Gastrocnemius medialis (tissue), 4 donors: ENCODE results near the gene CYP17A1. TPM values are rescaled to one million over a fixed set of nuclear protein-coding genes. Genes with fewer than 3 reads are reported as not detected.
"Not testable (repeated sequence)": the region's sequence is repeated elsewhere in the genome, so short reads cannot be mapped to it uniquely, and the experiment has no call there.

Experiments
- ATAC-seq, 2 donors: fragments of 150-250 bp; one replicate each; pipeline ENCODE4 v1.9.1; 2016
- DNase-seq, 2 donors: peaks; one replicate each; pipeline ENCODE4 v3.0.0-alpha.2; 2019
- H3K27ac ChIP-seq, 4 donors: fragments of 200-600 bp; sonication (generic); 1 replicate in 1 of 4; 2 replicates in 3 of 4; pipeline ENCODE4 v1.5.1; 2016 to 2018; ENCODE audit warnings: mild to moderate bottlenecking in 2 of 4, moderate library complexity in 1 of 4
- H3K27me3 ChIP-seq, 3 donors: fragments of 200-600 bp; sonication (generic) in 2 of 3; 1 replicate in 1 of 3; 2 replicates in 2 of 3; pipeline versions ENCODE4 v1.5.1 to v1.6.0; 2016 to 2019; ENCODE audit warnings: mild to moderate bottlenecking in 1 of 3, moderate library complexity in 1 of 3
- H3K36me3 ChIP-seq, 2 donors: fragments of 200-600 bp; sonication (generic) in 1 of 2; one replicate each; pipeline ENCODE4 v1.5.1; 2017 to 2018
- H3K4me1 ChIP-seq, 2 donors: fragments of 200-600 bp; sonication (generic) in 1 of 2; one replicate each; pipeline ENCODE4 v1.5.1; 2016 to 2017; ENCODE audit warnings: mild to moderate bottlenecking in 2 of 2
- H3K4me3 ChIP-seq, 4 donors: fragments of 200-600 bp; sonication (generic) in 3 of 4; 1 replicate in 1 of 4; 2 replicates in 3 of 4; pipeline ENCODE4 v1.5.1; 2016 to 2019; ENCODE audit warnings: mild to moderate bottlenecking in 2 of 4
- H3K9me3 ChIP-seq, 3 donors: fragments of 200-600 bp; sonication (generic) in 2 of 3; 1 replicate in 1 of 3; 2 replicates in 2 of 3; pipeline ENCODE4 v1.5.1; 2016 to 2019
- POLR2A ChIP-seq, 2 donors: fragments of 450-650 bp; IDR thresholded peaks; one replicate each; pipeline ENCODE4 v1.6.1; 2017; ENCODE audit warnings: antibody characterized with exemption in 2 of 2, mild to moderate bottlenecking in 2 of 2, moderate library complexity in 2 of 2
- in situ Hi-C, 4 donors: fragments of 200-750 bp; cut with MboI; loops; one replicate each; pipeline versions ENCODE4 v1.15.0 to v1.8.0; 2017; ENCODE audit warnings: low sequenced_read_pairs in 4 of 4
- intact Hi-C: fragments of 100-400 bp; cut with DNase I; formaldehyde crosslinking; loops from one replicate; pipeline ENCODE4 v1.15.1; 2023; ENCODE audit warnings: low total_unique reads
- total RNA-seq, 4 donors: library from RNA; depleted of rRNA; stranded (reverse); fragments of >200 nt; gene quantifications; one replicate each; pipeline versions ENCODE4 v1.1.0 to v1.2.3, GENCODE V29; 2016
- TF ChIP-seq, protein P1 (sequence below), 5 experiments: fragments of 450-650 bp in 3 of 5; fragments of 200-600 bp in 2 of 5; sonication (generic) in 2 of 5; IDR thresholded peaks in 4 of 5; conservative IDR thresholded peaks in 1 of 5; 1 replicate in 4 of 5; 2 replicates in 1 of 5; pipeline ENCODE4 v1.5.1; 2016 to 2019; ENCODE audit warnings: antibody characterized with exemption in 5 of 5, mild to moderate bottlenecking in 3 of 5, moderate library complexity in 3 of 5

CYP17A1 gene
- total RNA-seq, 4 donors from 2014 or later: 4.2 TPM; not detected in 3

DNA sequence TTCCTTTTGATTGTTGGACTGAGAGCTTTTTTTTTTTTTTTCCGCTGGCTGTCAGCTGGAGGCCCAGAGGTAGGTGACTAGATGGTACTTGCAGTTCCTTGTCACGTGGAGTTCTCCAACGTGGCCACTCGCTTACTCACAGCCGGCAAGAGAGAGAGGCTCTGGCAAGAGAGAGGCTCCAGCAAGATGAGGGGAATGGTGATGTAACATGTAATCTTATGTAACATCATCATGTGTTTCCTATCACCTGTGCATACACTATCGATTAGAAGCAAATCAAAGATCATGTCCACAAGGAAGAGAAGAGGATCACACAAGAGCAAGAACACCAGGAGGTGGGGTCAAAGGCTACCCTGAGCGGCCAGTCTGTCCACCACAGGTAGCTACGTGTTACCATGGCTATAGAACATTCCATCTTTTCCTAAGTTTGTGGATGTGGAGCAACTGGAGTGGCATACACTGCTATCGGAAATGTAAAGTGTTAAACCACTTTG, 12.9 kb upstream of the CYP17A1 start:
- ATAC-seq: no peak
- DNase-seq: no peak
- peaks cover 0 to under 1% (median 0%) of the 10 kb centered on the region in 3 donors for H3K27me3 ChIP-seq
- intact Hi-C loops: loop anchor here (5.0 kb wide), 2 partner anchors 108 to 123 kb away; partner anchors contain the start of gene WBP1L
- no peak for TF ChIP-seq POLR2A (IDR thresholded peaks at IDR 0.05)
- TF ChIP-seq, protein P1, sequence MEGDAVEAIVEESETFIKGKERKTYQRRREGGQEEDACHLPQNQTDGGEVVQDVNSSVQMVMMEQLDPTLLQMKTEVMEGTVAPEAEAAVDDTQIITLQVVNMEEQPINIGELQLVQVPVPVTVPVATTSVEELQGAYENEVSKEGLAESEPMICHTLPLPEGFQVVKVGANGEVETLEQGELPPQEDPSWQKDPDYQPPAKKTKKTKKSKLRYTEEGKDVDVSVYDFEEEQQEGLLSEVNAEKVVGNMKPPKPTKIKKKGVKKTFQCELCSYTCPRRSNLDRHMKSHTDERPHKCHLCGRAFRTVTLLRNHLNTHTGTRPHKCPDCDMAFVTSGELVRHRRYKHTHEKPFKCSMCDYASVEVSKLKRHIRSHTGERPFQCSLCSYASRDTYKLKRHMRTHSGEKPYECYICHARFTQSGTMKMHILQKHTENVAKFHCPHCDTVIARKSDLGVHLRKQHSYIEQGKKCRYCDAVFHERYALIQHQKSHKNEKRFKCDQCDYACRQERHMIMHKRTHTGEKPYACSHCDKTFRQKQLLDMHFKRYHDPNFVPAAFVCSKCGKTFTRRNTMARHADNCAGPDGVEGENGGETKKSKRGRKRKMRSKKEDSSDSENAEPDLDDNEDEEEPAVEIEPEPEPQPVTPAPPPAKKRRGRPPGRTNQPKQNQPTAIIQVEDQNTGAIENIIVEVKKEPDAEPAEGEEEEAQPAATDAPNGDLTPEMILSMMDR (IDR thresholded peaks at IDR 0.05 in 4 of 5, conservative IDR thresholded peaks at IDR 0.05 in 1 of 5): no peak
- H3K27ac ChIP-seq: no peak overlapping the region
- in situ Hi-C loops: no loop called here
- peaks cover 3% of the 10 kb centered on the region in 2 donors for H3K4me1 ChIP-seq
- H3K9me3 ChIP-seq: no peaks in the 10 kb centered on the region
- H3K36me3 ChIP-seq: no peaks in the 10 kb centered on the region
- H3K4me3 ChIP-seq: no peak overlapping the region

- H3K4me1 ChIP-seq: no peaks in the 10 kb centered on the region
- in situ Hi-C loops: no loop called here
Observed at GRCh38 chr10:102845352-102845902, 8.2 kb upstream of the CYP17A1 start.

GRCh38 chr10:102844190-102844776, 7.1 kb upstream of the CYP17A1 start:
- in situ Hi-C loops, ATAC-seq, DNase-seq, H3K4me3 ChIP-seq, H3K36me3 ChIP-seq, H3K27ac ChIP-seq, intact Hi-C loops, H3K4me1 ChIP-seq, H3K9me3 ChIP-seq: not testable (repeated sequence)
- peaks cover 5 to 14% (median 12%) of the 10 kb centered on the region in 3 donors for H3K27me3 ChIP-seq

More at GRCh38 chr10:102845352-102845902, 8.2 kb upstream of the CYP17A1 start:
- peaks cover 5 to 12% (median 12%) of the 10 kb centered on the region in 3 donors for H3K27me3 ChIP-seq
- no peak overlapping the region for H3K27ac ChIP-seq
- no peak for DNase-seq
- no peak overlapping the region for H3K4me3 ChIP-seq
- H3K36me3 ChIP-seq: no peaks in the 10 kb centered on the region
- intact Hi-C loops: no loop called here
- TF ChIP-seq POLR2A (IDR thresholded peaks at IDR 0.05): no peak
- TF ChIP-seq, protein P1 (IDR thresholded peaks at IDR 0.05 in 4 of 5, conservative IDR thresholded peaks at IDR 0.05 in 1 of 5): no peak
- H3K9me3 ChIP-seq: no peaks in the 10 kb centered on the region
- no peak for ATAC-seq

- H3K27ac ChIP-seq, ATAC-seq, H3K4me3 ChIP-seq, intact Hi-C loops, H3K9me3 ChIP-seq, H3K4me1 ChIP-seq, H3K36me3 ChIP-seq, DNase-seq, in situ Hi-C loops: not testable (repeated sequence)
- peaks cover 5 to 14% (median 12%) of the 10 kb centered on the region in 3 donors for H3K27me3 ChIP-seq
Observed at GRCh38 chr10:102843139-102843538, 5.9 kb upstream of the CYP17A1 start.

- no peak for ATAC-seq
- Histone ChIP-seq H3K4me1 (peaks cover 0 to 5% of the 10 kb centered on the region in 2 donors), H3K27me3 (peaks cover 5 to 14% (median 12%) of the 10 kb centered on the region in 3 donors), H3K27ac (no peak overlapping the region), H3K4me3 (no peak overlapping the region), H3K36me3 (no peaks in the 10 kb centered on the region), H3K9me3 (no peaks in the 10 kb centered on the region)
- in situ Hi-C loops (no loop called here), intact Hi-C loops (no loop called here)
- no peak for DNase-seq
- no peak for TF ChIP-seq POLR2A (IDR thresholded peaks at IDR 0.05)
- TF ChIP-seq, protein P1 (IDR thresholded peaks at IDR 0.05 in 4 of 5, conservative IDR thresholded peaks at IDR 0.05 in 1 of 5): no peak
Observed at GRCh38 chr10:102841827-102842345, 4.7 kb upstream of the CYP17A1 start.

DNA sequence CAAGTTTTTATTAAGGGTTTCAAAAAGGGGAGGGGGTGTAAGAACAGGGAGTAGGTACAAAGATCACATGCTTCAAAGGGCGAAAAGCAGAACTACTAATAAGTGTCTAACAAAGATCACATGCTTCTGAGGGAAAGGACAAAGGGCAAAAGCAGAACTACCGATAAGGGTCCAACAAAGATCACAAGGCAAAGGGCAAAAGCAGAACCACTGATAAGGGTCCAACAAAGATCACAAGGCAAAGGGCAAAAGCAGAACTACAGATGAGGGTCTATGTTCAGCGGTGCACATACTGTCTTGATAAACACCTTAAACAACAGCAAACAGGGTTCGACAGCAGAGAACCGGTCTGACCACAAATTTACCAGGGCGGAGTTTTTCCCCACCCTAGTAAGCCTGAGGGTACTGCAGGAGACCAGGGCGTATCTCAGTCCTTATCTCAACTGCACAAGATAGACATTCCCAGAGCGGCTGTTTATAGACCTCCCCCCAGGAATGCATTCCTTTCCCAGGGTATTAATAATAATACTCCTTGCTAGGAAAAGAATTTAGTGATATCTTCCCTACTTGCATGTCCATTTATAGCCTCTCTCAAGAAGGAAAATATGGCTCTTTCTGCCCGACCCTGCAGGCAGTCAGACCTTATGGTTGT, 1.2 kb upstream of the CYP17A1 start:
- in situ Hi-C loops: loop anchor here in 2 of 4 donors (10.0 kb wide), 2 partner anchors 56 to 114 kb away; no protein-coding TSS in a partner anchor
- H3K27ac ChIP-seq, H3K36me3 ChIP-seq, ATAC-seq, H3K4me3 ChIP-seq, DNase-seq, H3K4me1 ChIP-seq, H3K9me3 ChIP-seq, intact Hi-C loops: not testable (repeated sequence)
- peaks cover 5 to 14% (median 10%) of the 10 kb centered on the region in 3 donors for H3K27me3 ChIP-seq
